IPS-15b (cell line): ENCODE measurements around the gene REPS2.

Source experiments
- H3K27me3 ChIP-seq: one replicate; pipeline ENCODE4 v1.6.1; 2013; ENCODE audit warnings: low read length; ENCODE audit not compliant: control insufficient read depth, insufficient read depth
- H3K36me3 ChIP-seq: one replicate; pipeline ENCODE4 v1.6.1; 2013; ENCODE audit warnings: low read length; ENCODE audit not compliant: control insufficient read depth, insufficient read depth
- H3K4me1 ChIP-seq: one replicate; pipeline ENCODE4 v1.6.1; 2013; ENCODE audit warnings: mild to moderate bottlenecking, low read length; ENCODE audit not compliant: control insufficient read depth, insufficient read depth
- H3K4me3 ChIP-seq: one replicate; pipeline ENCODE4 v1.5.1; 2013; ENCODE audit warnings: low read depth, low read length
- H3K9ac ChIP-seq: one replicate; pipeline ENCODE4 v1.6.1; 2013; ENCODE audit warnings: low read depth, mild to moderate bottlenecking, low read length
- H3K9me3 ChIP-seq: one replicate; pipeline ENCODE4 v1.6.1; 2013; ENCODE audit warnings: mild to moderate bottlenecking, low read length; ENCODE audit not compliant: control insufficient read depth, insufficient read depth

Gene REPS2

DNA sequence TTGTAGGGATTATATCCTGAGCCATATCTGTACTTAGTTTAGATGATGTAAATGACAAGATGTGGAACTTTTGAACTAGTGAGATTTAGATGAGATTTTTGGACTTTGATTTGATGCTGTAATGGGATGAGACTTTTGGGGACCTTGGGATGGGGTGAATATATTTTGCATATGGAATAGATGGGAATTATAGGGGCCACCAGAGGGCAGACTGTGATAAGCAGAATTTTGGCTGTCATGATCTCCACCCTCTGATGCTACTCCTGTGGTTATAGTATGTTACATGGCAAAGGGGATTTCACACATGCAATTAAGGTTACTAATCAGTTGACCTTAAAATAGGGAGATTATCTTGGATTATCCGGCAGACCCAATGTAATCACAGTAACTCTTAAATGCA lies 214.5 kb downstream of the REPS2 start:
- Histone ChIP-seq H3K27me3 (no peaks in the 10 kb centered on the region), H3K9me3 (peaks cover 17% of the 10 kb centered on the region), H3K36me3 (no peaks in the 10 kb centered on the region), H3K4me1 (no peaks in the 10 kb centered on the region), H3K4me3 (no peak overlapping the region), H3K9ac (no peak overlapping the region)

DNA sequence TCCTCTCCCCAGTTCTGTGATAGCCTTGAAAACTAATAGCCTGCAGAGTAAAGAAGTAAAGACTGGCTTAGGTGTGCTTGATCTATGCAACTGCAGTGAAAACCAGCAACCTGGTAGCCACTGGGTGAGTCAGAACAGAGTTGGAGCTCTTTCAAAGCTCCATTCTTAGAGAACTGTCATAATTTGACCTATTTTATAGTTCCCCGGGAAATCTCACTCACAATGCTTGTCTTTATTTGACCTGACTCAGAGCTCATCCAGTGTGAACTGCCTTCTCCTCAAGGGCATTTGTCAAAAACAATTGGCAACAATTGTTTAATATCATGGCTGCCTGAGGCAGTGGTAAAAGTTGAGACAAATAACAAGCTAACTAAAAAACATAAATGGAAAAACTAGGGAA lies 215.5 kb downstream of the REPS2 start:
- no peaks in the 10 kb centered on the region for H3K4me1 ChIP-seq
- no peak overlapping the region for H3K9ac ChIP-seq
- H3K36me3 ChIP-seq, result no peaks in the 10 kb centered on the region
- H3K27me3 ChIP-seq, result no peaks in the 10 kb centered on the region
- H3K4me3 ChIP-seq, result no peak overlapping the region
- H3K9me3 ChIP-seq, result peaks cover 17% of the 10 kb centered on the region

DNA sequence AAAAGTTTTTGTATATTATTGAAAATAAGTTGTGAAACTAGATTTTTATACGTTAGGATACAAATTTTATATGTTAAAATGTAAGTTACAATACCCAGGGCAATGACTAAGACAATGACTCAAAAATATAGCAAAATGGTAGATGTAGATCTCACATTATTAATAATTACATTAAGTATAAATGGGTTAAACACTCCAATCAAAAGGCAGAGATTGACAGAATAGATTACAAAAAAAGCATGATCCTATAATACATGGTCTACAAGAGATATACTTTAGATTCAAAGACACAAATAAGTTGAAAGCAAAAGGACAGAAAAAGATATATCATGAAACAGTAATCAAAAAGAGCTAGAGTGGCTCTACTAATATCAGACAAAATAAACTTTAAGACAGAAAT lies 217.6 kb downstream of the REPS2 start:
- H3K9me3 ChIP-seq, result peaks cover 17% of the 10 kb centered on the region
- H3K4me1 ChIP-seq, result no peaks in the 10 kb centered on the region
- no peak overlapping the region for H3K4me3 ChIP-seq
- H3K36me3 ChIP-seq, result no peaks in the 10 kb centered on the region
- H3K27me3 ChIP-seq, result no peaks in the 10 kb centered on the region
- no peak overlapping the region for H3K9ac ChIP-seq

DNA sequence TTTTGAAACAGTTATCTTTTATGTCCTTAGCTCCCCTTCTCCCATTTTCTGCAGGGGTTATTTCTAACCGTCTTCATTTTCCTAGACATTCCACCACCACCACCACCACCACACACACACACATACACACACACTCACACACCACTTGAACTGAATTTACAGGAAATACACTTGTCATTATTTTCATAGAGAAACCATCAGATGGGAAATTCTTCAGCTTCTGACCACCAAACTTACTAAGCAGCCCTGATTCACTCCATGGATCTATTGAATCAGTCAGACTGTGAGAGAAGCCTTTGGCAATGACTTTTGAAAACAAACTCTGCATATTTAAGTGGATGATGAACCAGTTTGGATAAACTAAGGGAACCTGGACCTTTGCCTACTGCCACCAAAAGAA lies 218.5 kb downstream of the REPS2 start:
- no peaks in the 10 kb centered on the region for H3K27me3 ChIP-seq
- H3K9me3 ChIP-seq, result peaks cover 17% of the 10 kb centered on the region
- H3K9ac ChIP-seq, result no peak overlapping the region
- H3K4me3 ChIP-seq, result no peak overlapping the region
- H3K4me1 ChIP-seq, result no peaks in the 10 kb centered on the region
- H3K36me3 ChIP-seq, result no peaks in the 10 kb centered on the region

DNA sequence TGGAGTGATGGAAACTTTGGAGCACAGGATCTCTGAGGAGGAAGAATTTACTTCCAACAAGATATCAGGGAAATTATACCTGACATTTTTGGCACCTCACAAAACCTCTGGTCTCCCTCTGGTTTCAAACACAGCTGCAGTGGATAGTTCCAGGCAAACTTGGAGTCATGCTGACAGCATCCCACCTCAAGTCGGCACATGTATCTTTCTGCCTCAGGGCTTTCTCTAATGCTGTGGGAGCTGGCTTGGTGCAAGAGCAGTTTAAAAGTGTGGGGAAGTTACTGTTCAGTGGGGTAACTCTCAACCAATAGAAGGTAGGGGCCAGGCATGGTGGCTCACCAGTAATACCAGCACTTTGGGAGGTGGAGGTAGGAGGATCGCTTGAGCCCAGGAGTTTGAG lies 221.5 kb downstream of the REPS2 start:
- Histone ChIP-seq H3K9ac (no peak overlapping the region), H3K27me3 (no peaks in the 10 kb centered on the region), H3K4me3 (no peak overlapping the region), H3K4me1 (no peaks in the 10 kb centered on the region), H3K36me3 (no peaks in the 10 kb centered on the region), H3K9me3 (peaks cover 3% of the 10 kb centered on the region)

DNA sequence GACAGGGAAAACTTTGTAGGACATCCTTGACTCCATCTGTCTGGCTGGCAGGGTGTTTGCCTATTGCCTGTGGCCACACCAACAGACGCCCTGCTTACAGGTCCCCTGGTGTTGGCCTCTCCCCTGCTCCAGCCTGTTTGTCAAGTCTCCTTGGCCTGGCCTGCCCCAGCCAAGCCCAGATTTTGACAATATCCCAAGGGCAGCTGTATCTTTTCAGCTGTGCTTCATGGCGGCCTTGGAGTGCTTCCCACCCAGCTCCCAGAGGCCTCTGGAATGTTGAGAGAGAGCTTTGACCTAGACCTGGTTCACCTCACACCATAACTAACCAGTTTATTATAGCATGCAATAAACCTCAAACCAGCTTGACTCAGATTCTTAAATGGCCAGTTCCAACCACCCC lies 224.5 kb downstream of the REPS2 start:
- Histone ChIP-seq H3K4me1 (no peaks in the 10 kb centered on the region), H3K9ac (no peak overlapping the region), H3K36me3 (no peaks in the 10 kb centered on the region), H3K4me3 (no peak overlapping the region), H3K9me3 (no peaks in the 10 kb centered on the region), H3K27me3 (no peaks in the 10 kb centered on the region)

DNA sequence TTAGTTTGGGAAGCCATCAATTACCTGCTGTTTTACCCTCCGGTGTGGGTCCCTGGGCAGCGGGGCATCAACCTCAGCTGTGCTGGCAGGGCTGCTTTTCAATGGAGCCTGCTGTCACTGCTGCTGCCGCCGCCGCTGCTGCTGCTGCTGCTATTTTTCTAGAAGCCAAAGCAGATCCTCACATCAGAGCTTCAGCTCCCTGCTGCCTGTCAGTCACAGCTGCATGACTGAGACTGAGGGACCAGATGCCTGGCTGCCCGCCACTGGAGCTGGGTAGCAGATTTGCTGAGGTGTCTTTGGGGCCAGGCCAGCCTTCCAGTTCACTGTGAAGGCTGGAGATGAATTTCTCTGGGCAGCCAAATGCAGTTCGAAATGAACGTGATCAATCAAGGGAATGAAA lies 228.2 kb downstream of the REPS2 start:
- Histone ChIP-seq H3K9ac (no peak overlapping the region), H3K4me3 (no peak overlapping the region), H3K36me3 (no peaks in the 10 kb centered on the region), H3K4me1 (no peaks in the 10 kb centered on the region), H3K27me3 (no peaks in the 10 kb centered on the region), H3K9me3 (no peaks in the 10 kb centered on the region)

DNA sequence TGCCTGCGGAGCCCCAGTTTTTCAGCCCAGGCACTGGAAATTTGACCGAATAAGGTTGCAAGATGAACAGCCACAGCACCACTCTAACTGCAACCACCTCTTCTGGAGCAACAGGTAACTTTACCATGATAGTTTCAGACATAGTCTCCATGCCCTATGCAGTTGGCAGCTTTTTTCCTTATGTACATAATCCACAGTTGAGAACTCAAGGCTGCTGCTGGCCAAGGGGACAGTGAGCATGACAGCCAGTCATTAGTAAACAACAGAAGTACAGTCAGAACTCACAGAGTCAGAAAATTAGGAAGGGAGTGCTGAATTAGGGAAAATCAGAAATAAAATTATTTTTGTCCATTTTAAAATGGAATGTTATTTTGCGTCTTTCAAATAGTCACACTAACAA lies 235.9 kb downstream of the REPS2 start:
- Histone ChIP-seq H3K9ac (no peak overlapping the region), H3K4me1 (peaks cover 4% of the 10 kb centered on the region), H3K27me3 (no peaks in the 10 kb centered on the region), H3K36me3 (no peaks in the 10 kb centered on the region), H3K4me3 (no peak overlapping the region), H3K9me3 (no peaks in the 10 kb centered on the region)

DNA sequence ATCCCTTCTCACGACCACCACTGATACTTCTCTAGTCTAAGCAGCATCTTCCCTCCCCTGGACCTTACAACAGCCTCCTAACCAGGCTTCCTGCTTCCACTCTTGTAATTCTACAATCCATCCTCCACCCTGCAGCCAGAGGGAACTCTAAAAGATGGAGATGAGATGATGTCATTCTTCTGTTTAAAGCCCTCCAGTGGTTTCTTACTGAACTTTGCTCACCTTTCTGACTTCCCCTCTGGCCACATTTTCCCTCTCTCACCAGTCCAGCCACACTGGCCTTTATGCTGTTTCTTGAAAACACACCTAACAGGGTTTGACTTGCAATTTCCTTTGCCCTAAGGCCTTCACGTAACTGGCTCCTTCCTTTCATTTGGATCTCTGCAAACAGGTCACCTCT lies 237.1 kb downstream of the REPS2 start:
- Histone ChIP-seq H3K9ac (no peak overlapping the region), H3K27me3 (no peaks in the 10 kb centered on the region), H3K4me1 (peaks cover 4% of the 10 kb centered on the region), H3K9me3 (no peaks in the 10 kb centered on the region), H3K36me3 (no peaks in the 10 kb centered on the region), H3K4me3 (no peak overlapping the region)

DNA sequence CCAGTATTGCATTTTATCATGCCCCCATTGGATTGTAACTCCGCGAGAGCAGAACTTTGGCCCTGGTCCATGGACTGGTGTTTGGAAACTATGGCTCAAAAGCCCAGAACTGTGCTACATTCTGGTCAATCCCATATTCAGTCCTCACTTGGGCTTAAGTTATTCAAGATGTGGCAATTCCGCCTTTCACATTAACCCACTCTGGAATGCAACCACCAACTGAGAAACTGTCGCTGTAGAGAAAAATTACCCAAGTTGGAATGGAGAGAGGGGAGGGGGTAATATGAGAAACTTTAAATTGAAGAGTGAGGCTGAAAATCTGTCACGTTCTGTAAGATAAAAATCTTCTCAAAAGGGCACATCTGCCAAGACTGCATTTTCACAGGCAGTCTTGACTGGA lies 239.0 kb downstream of the REPS2 start:
- H3K9ac ChIP-seq, result no peak overlapping the region
- H3K27me3 ChIP-seq, result no peaks in the 10 kb centered on the region
- H3K4me3 ChIP-seq, result no peak overlapping the region
- no peaks in the 10 kb centered on the region for H3K36me3 ChIP-seq
- peaks cover 4% of the 10 kb centered on the region for H3K4me1 ChIP-seq
- H3K9me3 ChIP-seq, result no peaks in the 10 kb centered on the region

DNA sequence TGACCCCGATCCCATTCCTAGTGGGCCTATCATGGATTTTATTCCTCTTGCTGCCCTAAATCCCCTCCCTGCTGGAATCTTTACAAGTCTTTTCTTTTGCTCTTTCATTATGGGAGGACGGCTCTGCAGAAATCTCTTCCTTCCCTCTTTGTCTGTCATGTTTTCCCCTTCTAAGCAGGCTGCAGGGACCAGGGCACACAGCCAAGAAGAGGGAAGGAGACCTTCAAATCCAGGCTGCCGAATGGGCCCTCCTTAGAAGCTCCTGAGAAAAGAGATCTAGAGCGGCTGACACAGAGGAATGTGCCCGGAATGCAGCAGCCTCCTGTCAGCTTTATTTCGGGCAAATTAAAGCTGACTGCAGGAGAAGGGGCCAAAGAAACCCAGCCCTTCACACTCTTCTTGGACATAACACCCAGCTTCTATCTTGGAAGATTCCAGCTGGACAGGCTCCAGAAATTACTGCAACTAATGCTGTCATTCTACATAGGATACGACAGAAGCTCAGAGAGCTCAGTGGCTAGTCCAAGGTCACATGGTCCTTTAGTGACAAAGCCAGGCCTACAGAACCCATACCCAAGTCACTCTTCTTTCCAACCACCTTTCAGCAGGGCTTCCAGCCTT lies 240.8 kb downstream of the REPS2 start:
- Histone ChIP-seq H3K27me3 (no peaks in the 10 kb centered on the region), H3K4me1 (peaks cover 4% of the 10 kb centered on the region), H3K36me3 (no peaks in the 10 kb centered on the region), H3K4me3 (no peak overlapping the region), H3K9me3 (no peaks in the 10 kb centered on the region), H3K9ac (no peak overlapping the region)

DNA sequence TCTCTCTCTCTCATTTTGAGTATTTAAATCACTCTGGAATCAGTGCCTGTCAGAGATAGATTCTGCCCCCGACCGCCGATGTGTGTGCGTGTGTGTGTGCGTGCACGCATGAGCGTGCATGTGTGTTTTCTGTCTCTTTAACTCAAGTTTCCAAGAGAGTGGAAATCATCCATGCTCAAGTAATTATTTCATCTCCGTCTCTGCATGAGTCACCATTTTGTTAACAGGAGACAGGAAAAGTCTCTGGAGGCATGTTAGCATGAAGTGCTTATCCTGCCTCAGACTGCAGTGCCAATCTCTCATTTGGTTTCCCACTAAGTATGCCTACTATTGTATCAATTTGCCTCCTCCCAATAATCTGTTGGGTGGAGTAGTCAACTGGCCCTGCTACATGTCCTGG lies 245.6 kb downstream of the REPS2 start:
- Histone ChIP-seq H3K27me3 (no peaks in the 10 kb centered on the region), H3K9me3 (no peaks in the 10 kb centered on the region), H3K4me3 (no peak overlapping the region), H3K36me3 (no peaks in the 10 kb centered on the region), H3K4me1 (no peaks in the 10 kb centered on the region), H3K9ac (no peak overlapping the region)
